GM21786 (cell line): ENCODE results near the gene SGCA.

Experiments
- ATAC-seq: cut with Tn5 transposase; IDR thresholded peaks from one replicate; pipeline ENCODE4 v1.9.1; 2021; ENCODE audit not compliant: unreplicated experiment

SGCA gene

DNA sequence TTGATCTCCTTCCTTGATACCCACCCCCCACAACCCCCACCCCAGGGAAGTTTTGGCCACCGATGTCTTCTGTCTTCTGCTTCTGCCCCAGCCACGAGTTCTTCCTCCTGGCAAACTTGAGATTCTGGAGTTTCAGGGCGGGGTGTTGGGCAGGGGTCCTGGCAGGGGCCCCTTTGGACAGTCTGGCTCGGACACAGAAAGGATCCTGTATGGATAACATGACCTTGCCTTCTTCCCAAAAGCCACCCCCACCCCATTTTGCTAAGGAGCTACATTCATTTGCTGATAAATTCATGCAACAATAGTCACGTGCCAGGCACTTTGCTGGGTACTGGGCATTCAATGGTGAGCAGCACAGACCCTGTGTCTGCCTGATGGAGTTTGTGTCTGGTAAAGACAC, 41.5 kb downstream of the SGCA start:
- ATAC-seq, result no peak

DNA sequence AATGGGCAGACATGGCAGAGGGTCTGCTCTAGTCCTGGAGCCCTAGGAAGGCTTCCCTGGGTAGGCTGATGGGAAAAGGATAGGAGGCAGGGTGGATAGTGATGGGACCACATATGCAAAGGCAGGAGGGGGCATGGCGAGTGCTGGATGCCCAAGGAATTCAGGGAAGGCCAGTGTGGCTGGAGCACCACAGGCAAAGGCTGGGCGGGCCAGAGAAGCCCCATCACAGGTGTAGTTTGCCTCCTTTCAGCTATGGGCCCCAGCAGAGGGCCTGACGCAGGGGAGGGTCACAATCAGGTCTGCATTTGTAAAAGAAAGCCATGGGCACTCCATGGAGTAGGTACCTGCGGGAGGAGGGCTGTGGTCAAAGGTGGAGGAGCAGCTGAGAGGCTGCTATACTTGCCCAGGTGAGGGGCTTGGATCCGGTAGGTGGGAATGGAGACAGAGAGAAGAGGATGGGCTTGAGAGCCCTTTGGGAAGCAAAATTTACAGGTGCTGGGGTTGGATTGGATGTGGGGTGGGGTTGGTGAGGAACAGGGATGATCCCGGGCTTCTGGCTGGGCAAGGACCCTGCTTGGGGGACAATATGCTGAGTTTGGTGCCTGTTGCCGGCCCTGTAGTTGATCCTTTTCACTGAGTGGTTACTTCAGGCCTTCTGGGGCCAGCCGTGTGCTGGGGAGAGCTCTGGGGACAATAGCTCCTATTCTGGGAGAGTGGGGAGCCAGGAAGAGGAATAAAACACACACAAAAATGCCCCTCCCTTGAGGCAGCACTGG, 42.2 kb downstream of the SGCA start:
- no peak for ATAC-seq

GRCh38 chr17:50208611-50209061, 42.8 kb downstream of the SGCA start:
- no peak for ATAC-seq

- ATAC-seq, result no peak
Observed at GRCh38 chr17:50209133-50209471, 43.3 kb downstream of the SGCA start.

- no peak for ATAC-seq
Observed at GRCh38 chr17:50209472-50210239, 43.9 kb downstream of the SGCA start.

- ATAC-seq, result no peak
Observed at GRCh38 chr17:50210240-50211225, 44.7 kb downstream of the SGCA start.

GRCh38 chr17:50211249-50212120, 45.7 kb downstream of the SGCA start:
- ATAC-seq, result no peak

DNA sequence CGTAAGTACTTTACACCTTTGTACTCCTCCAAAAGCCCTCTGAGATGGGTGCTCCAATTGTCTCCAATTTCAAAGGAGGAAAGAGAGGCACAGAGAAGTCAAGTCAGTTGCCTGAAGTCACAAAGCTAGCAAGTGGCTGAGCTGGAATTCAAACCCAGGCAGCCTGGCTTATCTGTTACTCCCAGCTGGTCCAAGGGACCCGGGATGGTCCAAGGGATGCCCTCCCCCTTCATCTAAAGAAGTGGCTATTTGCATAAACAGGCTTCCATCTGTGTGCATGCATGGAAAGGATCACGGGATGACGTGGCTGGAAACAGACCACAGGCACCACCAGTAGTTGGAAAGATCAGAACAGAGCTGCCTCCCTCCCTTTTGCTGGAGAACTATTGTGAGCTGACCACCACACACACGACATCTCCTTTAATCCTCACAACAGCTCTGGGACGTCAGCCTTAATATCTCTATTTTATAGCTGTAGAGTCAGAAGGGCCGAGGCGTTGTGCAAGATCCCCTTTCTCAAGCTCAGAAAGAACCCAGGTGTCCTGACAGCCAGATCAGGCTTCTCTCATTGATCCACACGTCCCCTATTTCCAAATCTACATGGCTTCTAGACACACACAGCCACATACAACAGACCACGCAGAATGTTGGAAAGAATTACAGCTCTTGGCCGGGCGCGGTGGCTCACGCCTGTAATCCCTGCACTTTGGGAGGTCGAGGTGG, 46.5 kb downstream of the SGCA start:
- ATAC-seq, result no peak

DNA sequence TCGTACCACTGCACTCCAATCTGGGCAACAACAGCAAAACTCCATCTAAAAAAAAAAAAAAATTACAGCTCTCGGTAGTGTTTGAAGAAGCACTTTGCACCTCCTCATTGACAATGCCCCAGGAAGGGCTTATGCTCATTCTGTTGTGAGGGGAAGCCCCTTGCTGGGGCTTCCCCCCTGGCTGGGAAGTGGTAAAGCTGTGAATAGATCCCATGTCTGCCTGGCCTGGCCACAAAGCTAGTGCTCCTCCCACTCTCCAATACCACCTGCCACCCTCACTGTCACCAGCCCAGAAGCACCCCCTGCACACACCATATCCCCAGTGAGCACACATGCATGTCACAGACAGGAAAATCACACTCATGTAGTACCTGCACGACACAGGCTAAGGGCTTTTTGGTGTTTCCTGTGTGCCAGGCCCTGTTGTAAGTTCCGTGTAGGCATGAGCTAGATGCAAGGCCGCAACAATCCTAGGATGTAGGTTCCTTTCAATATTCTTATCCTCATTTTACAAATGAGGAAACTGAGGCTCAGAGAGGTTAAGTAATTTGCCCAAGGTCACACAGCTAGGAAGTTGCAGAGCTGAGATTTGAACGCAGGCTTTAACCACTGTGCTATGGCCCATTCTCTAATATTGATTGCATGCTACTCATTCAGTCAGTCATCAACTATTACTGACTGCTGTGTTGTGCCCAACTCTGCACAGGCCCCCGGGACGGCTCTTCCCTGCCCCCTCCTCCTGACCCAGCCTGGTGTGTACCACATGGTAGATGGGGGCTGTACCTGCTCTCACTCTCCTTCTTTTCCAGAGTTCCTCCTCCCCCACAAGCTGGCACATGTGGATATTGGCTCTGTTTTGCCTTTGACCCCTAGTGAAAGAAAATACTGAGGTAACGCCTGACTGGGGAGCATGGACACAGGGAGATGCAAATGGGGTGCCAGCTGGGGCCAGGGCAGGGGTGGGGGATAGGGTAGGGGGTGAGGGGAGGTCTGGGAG, 47.5 kb downstream of the SGCA start:
- peak; percentile 93 for ATAC-seq

DNA sequence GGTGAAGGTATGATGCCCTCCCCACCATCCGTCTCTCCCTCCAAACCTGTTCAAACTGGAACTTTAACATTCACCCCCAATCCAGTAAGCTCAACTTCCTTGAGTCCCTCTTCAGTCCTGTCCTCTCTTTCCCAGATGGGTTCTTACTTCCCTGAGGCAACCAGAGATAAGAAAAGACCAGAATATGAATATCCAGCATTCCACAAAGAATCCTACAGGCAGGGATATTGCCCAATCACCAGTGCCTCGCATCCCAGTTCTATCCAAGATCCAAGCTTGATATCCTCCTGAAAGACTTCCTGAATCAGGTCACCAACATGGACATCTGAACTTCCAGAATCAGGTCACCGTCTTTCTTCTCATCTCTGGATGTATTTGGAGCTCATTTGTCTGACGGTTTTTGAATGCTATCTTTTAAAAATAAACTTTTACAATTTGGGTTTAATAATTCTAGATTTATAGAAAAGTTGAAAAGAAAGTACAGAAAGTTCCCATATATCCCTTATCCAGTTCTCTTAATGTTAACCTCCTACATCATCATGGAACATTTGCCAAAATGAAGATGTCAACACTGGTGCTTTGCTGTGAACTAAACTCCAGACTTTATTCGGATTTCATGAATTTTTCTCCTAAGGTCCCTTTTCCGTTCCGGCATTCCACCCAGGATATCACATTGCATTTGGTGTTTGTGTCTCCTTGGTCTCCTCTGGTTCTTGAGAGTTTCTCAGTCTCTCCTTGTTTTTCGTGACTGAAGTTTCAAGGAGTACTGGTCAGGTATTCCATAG, 49.4 kb downstream of the SGCA start:
- ATAC-seq, result no peak

- ATAC-seq, result no peak
Observed at GRCh38 chr17:50217591-50217990, 51.8 kb downstream of the SGCA start.

DNA sequence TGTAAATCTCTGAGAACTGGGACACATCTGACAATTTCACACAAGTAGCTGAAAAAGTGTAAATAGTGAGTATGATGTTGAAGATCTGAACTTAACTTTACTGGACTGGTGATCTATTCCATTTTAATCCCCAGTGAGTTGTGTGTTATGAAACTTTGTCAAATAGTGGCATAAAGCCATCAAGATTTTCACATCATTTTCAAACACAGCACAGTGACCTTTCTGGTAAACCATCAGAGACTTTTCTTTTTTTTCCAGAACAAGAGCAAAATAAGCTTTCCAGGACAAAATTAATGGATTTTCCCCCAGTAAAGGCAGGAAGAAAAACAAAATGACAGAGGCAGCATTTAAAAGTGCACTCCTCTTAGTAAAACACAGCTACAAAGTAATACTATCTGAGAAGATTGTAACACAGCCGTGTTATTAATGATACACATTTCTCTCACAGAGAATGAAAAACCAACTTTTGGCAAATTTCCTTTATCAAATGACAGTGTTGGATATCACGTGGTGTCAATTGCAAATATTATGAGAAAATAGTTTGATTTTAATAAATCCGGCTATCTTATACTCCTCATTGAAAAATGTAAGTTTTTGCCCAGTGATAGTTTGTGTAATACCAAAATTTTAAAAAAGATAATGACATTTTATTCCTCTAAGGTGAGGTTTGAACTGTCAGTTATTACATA, 52.4 kb downstream of the SGCA start:
- ATAC-seq, result no peak

DNA sequence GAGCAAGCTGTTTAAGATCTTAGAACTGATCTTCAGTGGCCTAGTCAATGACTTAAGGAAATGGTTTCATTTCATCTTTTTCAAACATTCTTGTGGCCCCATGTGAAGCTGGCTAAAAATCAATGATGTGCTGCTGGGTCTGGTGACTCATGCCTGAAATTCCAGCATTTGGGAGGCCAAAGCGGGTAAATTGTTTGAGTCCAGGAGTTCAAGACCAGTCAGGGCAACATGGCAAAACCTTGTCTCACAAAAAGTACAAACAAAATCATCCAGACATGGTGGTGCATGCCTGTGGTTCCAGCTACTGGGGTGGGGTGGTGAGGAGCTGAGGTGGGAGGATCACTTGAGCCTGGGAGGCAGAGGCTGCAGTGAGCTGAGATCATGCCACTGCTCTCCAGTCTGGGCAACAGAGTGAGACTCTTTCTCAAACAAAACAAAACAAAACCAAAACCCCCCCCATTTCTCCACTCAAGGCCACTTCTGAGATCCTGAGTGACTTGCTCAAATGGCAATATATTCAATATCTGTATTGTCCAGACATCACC, 53.0 kb downstream of the SGCA start:
- ATAC-seq, result no peak

GRCh38 chr17:50219342-50219741, 53.5 kb downstream of the SGCA start:
- ATAC-seq, result no peak

GRCh38 chr17:50219939-50220465, 54.2 kb downstream of the SGCA start:
- ATAC-seq, result no peak

DNA sequence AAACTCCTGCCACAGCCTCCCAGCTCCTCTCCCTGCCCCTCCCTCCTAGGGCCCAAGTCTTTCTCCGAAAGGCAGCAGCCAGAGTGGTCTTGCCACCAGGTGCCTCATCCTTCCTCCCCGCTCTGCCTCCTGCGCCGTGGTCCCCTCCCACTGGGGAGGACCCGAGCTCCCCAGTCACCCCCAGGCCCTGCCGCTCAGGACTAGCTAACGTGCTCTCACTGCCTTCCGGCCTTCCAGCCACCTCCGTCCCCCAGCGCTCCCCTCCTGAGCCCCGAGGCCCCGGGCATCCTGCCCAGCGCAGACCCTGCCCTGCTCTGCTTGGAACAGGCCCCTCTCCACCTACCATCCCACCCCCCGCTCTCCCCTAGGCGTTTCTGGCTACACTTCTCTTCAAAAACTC, 55.0 kb downstream of the SGCA start:
- ATAC-seq, result no peak
